Mesenteric fat pad (tissue), 1 donor: ENCODE data around the gene INPP4A. TPM values are rescaled to one million over a fixed set of nuclear protein-coding genes. Genes with fewer than 3 reads are reported as not detected.

Experiments used
- DNase-seq: peaks from one replicate; pipeline ENCODE4 v3.0.0-alpha.2; 2020; ENCODE audit warnings: low spot score
- total RNA-seq: library from RNA; stranded (reverse); fragmentation: NEBNext Ultra II Directional; extraction: Animal tissue kit (Norgen Biotek cat#: 25700); gene quantifications from one replicate; pipeline ENCODE4 v1.2.1, GENCODE V29; 2021
- donor health status: DM: yes; HTN: yes; CAD: no.

Gene INPP4A
- total RNA-seq, 1 donor from 2014 or later: 30.3 TPM

DNA sequence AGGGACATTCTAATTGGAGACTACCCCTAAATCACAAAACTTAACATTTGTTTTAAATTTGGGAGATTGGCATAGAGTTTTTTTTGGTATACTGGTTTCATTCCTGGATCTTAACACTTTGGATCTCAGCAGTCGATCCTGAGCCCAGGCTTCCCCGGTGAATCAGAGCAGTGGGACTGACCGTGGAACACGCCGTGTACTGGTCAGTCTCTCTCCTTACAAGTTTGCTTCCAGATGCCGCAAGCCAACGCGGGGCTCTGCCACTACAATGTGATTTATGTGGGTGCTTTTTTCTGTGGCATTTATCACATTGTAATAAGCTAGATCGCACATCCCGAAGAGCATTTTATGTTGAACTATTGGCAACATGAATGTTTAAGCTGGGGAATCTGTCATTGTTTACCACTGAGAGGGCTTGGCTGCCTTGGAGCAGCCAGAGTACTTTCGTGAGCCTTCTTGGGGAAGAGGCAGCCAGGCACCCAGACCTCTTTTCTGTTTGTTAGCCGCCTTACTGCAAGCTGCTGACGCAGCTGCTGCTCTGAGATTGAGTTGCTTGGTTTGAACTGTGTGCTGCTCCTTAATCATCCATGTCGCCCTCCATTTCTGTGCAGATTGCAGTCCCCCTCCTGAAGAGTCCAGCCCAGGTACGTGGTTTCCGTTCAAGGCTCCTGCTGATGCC lies 114.3 kb downstream of the INPP4A start:
- DNase-seq: no peak

DNA sequence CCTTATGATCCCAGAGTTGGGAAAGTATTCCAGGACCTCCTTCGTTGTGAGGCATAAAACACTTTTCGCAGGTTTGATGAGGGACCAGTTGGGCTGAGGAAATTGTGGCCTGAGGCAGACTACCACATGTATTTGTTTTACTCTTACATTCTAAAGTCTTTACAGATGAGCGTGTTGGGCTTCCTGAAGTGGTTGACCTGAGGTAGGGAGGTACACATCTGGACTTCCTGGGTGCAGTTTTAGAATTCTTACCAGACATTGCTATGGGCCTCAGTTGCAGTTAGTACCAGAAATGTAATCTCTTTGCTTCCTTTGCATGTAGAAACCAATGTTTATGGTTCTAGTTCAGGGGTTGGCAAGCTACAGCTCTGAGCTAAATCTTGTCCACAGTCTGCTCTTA lies 114.9 kb downstream of the INPP4A start:
- DNase-seq: no peak

DNA sequence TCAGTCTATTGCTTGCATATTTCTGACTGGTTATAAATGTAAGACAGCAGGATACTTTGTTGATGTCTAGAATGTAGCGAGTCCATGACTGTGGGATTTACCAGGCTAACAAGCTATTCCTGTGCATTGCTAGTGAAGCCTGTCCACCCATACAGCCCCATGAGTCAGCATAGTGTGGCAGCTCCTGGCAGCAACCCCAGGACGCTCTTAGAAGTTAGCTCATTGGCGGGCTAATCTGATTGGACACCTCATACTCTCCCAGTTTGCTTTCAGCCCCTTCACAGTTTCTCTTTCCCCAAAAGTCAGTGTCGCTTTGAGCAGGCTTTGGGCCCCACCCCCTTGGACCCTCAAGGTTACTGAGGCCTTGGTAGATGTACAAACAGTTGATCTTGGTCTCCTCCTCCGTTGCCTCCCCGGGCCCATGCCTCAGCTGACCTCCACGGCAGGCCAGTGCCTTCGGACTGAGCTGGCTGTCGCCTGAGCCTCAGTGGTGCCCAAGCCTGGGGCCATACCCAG lies 115.7 kb downstream of the INPP4A start:
- no peak for DNase-seq

DNA sequence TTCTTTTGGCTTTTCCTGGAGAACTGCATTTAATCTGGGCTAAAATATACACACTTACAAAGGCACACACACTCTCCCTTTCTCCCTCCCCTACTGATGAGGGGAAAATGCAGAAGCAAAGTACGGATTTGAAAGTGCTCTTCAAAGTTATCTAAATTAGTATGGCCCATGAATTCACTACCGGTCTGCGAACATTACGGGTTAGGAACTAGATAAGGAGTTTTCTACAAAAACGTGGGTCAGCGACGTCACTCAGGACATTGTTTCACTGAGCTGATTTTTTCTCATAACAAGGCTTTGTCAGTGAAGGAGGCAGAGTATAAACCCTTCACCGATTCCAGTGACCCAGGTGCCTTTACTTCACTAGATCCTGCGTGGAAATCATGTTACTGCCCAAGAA lies 116.4 kb downstream of the INPP4A start:
- DNase-seq: no peak

DNA sequence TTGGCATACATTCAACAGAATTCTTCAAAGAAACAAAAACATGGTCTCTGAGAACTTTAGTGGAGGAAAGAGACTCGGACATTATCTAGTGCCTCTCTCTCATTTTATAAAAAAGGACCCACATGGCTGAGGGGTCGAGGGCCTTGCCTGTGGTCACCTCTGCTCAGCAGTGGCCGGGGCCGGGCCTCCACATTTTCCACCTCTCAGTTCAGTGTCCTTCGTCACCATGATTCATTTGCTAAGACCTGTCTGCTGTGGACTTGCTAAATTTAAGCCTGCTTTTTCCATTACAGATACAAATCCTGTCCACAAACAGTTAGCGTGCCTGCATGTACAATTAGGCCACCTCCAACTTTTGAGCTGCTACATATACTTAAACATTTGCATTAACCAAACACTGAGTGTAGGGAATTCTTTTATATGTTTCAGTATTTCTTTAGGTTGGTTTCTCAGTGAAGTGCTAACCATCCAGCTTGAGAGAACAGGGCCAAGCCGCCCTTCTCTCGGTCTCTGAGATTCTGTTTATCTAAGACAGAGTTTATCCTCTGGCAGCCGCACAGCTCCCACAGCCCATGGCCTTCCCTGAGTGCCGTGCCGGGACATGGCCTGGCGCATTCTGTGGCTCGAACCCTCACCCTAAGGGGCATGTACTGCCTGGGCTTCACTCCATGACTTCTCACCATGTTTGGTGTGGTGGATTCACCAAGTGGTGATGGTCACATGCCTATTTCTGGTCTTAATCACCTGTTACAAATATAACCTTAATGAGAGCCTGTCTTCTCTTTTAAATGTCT lies 117.4 kb downstream of the INPP4A start:
- DNase-seq: no peak

DNA sequence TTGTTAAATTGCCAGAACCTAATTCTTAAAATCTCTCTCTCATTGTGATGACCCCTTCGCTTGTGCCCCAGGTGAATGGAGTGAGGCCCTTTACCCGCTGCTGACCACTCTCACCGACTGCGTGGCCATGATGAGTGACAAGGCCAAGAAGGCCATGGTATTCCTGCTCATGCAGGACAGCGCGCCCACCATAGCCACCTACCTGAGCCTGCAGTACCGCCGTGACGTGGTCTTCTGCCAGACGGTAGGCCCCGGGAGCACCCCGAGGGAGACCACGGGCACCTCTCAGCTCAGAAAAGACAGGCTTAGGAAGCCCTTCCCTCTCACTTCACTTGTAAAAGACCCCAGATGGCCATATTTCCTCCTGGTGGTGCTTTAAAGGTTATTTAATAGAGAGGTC lies 118.7 kb downstream of the INPP4A start:
- DNase-seq: no peak

DNA sequence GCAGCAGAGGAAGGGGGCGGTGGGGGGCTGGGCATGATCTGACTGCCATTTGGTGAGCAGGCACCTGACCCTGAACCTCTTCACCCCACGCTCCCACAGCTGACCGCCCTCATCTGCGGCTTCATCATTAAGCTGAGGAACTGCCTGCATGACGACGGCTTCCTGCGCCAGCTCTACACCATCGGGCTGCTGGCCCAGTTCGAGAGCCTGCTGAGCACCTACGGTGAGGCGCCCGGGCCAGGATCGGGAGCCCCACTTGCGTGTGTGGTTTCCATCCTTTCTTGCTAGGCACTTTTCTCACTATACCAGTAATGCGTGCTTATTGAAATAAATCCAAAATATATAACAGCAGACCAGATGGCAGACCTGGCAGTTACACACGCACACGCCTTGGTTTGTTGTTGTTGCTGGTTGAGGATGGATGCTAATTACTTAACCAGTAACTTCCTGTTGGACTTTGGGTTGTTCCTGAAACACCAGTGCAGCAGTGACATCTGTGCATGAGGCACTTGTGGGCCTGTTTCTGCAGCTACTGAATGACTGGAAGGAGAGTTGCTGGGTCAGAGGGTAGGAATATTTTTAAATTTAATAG lies 120.0 kb downstream of the INPP4A start:
- peak; percentile 5 for DNase-seq

DNA sequence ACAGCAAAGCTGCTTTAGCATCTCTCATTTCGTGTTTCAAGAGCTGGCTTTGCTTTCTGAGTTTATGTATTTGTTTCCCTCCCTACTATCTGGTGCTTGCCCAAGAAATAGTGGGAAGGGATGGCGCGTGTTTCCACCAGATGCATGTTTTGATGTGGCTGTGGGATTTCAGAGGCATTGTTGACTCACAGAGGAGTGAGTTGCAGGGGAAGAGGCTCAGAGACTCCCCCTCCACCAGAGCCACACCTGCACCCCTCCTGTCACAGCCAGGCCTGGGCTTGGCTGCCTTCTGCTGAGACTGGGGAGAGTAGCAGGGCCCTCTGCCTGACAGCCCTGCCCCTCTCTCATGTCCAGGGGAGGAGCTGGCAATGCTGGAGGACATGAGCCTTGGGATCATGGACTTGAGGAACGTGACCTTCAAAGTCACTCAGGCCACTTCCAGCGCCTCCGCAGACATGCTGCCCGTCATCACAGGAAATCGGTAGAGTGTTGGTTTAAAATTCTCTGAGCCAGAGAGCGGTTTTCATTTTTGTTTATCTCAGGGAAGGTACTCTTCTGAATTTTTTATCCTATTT lies 120.7 kb downstream of the INPP4A start:
- peak; percentile 80 for DNase-seq

DNA sequence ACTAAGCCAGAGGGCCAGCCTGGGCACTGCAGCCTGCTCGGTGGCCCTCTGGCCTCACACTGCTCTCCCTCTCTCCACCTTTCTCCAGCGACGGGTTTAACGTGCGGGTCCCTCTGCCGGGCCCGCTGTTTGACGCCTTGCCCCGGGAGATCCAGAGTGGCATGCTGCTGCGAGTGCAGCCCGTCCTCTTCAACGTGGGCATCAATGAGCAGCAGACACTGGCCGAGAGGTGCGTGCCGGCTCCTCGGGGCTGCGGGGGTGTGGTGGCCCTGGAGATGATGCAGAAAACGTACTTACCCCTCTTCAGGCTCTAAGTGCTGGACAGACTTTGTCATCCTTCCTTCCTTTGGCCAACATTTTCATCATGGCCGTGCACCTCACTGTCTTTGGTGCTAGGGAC lies 121.3 kb downstream of the INPP4A start:
- peak; percentile 64 for DNase-seq

DNA sequence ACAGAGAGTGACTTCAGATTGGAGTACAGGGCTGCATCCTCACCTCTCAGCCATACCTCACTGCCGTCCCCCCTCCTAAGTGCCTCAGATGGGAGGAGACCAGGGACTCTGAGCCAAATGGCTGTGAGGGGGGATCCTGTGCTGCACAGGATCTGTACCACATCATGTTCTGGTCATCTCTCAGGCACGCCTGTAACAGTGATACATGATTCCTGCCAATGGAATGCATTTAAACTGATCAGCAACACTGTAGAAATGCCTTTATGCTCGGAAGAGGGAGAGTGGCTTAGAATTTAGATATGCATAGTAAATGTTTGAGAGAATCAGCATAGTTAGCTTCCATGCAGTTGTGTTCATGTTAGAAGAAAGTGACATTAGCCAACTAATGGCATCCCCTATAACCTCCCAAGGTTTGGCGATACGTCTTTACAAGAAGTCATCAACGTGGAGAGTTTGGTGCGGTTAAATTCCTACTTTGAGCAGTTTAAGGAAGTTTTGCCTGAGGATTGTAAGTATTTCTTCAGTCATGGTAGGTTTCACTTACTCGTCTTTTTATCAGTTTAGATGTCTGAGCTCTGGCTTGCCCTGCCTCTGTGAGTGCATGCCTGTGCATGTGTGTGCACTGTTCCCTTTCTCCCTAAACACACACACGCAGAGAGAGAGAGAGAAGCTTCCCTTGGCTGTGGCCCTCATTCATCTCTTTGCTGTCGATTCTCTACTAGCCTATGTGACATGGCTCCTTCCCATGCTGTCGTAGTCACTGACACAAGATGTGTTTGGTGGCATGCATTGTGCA lies 123.7 kb downstream of the INPP4A start:
- DNase-seq: no peak

DNA sequence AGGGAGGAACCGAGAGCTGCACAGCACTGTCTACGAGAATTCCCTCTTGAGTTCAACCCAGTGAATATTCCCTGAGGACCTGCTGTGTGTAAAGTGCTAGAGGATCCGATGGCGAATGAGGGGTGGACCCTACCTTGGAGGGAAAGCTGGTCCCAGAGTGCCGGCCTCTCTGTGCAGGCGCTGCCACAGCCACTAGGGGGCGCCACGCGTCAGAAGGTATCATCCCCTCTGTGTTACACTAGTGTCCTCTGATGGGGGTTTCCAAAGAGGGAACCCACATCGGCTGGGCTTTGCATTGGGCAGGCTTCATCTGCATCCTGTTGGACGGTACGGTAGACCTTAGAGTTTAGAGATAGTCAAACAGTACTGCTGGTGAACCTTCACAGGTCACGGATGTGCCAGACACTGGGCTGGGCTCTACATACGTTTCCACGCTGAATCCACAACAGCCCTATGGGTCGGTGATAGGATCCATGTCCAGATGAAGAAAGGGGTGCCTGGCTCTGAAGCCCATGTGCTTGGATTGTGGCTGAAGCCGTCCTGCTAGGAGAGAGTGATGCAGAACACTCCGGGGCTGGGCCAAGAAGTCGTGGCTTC lies 124.6 kb downstream of the INPP4A start:
- DNase-seq: no peak

DNA sequence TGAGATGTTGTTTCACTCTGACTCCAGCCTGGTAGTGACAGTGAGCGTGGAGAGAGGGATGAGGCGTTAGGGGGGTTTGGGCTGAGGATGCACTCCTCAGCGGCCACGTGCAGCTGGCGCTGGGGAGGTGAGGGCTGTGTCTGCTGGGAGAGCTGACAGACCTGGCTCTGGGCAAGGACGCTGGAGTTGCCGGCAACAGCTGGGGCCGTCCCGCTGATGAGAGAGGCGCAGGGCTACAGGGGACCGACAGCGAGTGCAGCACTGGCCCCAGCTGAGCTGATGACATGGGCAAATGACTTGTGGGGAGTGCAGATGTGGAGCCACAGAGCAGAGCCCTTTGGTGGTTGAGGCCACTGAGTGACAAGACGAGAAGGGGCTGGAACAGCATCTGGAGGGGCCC lies 125.3 kb downstream of the INPP4A start:
- no peak for DNase-seq

DNA sequence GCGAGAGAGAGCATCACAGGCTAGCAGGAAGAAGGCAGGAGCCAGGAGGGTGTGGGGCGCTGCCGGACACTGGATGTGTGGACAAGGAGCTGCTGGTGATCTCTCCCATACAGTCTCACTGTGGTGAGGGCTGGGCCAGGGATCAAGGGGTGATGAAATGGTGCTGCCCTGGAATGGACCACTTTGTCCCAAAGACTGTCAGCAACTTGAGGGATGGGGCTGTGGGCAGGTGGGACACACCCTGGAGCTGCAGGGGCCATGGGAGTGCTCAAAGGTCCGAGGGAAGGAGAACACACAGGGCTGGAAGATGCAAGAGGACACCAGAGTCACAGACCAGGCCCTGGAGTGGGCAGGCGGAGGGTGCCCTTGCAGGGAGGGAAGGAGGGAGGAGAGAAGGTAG lies 125.7 kb downstream of the INPP4A start:
- peak; percentile 82 for DNase-seq

DNA sequence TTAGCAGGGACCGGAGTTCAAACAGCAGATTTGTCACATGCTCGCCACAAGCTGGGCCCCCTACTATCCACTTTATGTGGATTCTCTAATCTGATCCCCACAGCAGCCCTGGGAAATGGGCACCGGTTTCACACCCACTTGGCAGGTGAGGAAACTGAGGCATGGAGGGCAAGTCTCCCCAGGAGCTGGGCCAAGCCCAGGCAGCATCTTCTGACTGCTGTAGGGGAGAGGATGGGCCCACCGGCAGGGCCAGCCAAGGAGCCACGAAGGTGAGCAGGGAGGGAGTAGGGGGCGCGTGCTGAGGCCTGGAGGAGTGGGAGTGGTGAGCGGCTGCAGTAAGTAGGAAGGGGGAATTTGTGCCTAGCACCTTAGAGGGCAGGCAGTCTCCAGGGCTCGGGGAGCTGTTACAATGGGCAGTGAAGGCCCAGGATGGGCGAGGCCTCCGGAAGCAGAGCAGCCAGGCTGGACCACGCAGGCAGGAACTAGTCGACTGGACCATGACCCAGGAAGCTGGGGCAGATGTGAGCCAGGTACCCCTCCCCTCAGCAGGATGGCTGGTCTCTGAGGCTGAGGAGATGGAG lies 126.6 kb downstream of the INPP4A start:
- peak; percentile 80 for DNase-seq

DNA sequence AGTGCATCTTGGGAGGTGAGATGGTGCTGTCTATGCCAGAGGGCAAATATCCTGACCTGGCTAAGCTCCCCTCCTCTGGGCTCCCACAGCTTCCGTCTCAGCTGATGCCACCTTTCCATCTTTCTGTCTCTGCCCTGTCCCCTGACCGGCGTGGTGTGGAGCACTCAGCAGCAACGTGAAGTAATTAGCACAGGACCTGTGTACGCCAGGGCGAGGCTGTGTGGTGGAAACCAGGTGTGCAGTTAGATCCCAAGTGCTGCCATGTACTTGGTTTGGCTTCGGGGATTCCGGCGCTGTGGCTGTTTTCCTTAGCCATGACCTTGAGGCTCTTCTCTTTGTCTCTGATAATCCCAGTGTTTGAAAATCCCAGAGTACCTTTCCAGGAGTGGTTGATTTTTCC lies 127.1 kb downstream of the INPP4A start:
- DNase-seq: peak; percentile 55

DNA sequence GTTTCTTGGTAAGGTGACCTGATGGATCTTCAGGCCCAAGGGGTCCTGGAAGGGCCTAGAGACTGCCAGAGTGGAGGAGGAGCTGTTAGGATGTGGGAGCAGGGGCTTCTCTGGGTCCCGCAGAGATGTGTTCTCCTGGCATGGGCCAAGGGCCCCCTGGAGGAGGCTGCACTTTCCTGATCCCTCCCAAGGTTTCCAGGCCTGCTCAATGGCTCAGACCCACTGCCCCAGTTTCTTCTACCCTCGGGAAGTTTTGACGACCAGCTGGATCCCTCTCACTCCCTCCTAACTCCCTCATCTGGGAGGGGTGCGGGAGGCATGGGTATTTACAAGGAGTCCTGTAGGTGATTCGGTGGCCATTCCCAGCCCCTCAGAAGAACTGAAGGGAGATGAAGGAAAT lies 127.6 kb downstream of the INPP4A start:
- DNase-seq: peak; percentile 68

DNA sequence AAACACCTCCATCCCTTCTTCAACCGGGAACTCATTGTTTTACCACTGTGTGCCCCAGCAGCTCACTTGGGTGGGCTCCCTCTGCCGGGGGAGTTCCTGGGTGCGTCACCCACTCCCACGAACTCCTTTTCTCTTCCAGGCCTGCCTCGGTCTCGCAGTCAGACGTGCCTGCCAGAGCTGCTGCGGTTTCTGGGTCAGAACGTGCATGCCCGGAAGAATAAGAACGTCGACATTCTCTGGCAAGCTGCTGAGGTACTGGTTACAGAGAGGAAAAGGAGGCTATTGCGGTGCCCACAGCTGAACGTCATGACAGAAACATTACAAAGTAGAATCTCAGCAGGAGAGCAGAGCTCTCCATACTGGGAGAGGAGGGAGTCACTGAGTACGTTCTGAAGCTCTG lies 128.0 kb downstream of the INPP4A start:
- no peak for DNase-seq

DNA sequence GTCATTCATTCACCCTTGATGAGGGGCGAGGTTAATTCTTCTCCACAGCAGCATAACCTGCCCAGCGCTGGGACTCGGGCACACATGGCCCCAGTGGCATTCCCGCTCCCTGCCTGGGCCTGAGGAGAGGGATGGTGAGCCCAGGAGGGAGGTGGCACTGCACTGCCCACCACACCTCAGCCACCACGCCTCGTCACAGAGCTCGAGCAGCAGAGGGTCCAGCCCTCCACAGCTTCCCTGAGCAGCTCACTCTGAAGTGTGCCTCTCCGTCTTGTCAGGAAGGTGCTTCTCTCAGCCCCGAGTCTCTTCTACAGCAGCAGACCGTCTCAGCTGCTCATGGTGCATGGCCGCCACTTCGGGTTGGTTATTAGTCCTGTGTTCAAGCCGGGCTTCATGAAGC lies 128.8 kb downstream of the INPP4A start:
- DNase-seq: peak; percentile 84

DNA sequence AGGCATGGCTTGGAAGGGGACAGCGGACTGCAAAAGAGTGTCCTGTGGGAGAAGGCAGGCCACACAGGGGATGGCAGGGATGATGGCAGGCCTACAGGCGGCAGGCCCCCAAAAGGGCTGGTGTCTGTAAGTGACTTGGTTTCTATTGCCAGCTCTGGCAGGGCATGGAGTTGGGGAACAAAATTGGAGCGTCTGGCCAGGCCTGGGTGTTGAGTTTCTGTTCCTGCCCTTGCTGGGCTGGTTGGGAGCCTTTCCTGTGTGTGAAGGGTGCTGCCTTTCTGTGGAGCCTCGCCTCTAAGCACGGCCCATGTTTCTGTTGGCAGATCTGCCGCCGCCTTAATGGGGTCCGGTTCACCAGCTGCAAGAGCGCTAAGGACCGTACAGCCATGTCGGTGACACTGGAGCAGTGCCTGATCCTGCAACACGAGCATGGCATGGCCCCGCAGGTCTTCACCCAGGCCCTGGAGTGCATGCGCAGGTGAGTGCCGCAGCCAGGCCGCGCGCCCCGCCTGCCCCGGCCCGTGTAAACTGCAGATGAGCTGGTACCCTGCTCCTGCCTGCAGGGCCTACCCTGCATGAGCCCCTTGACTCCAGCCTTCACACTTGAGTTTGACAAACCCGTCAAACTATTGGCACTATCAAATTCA lies 132.1 kb downstream of the INPP4A start:
- no peak for DNase-seq

DNA sequence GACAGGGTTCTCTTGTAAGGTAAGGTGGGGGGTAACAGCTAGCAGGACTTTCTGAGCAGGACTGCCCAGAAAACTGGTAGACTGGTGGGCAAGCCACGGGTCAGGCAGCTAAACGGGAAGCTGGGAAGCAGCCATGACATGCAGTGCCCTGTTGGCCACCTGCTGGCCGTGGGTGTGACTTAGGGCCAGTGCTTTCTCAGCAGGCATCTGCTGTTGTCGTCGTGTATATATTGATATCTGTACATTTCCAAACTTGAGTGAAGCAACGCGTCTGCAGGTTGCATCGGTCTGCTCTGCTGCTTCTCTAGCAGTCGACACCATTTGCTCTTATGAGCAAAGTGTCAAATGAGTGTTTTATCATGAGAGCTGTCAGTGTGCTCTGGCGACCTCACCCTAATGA lies 132.7 kb downstream of the INPP4A start:
- no peak for DNase-seq
